HAP-1 (cell line): ENCODE measurements around the gene LEKR1.
"Not testable (repeated sequence)": the region's sequence is repeated elsewhere in the genome, so short reads cannot be mapped to it uniquely, and the experiment has no call there.

Source experiments
- DNase-seq, 2 experiments: peaks; one replicate each; pipeline ENCODE4 v3.0.0-alpha.2; 2016 to 2020; ENCODE audit warnings: low spot score in 2 of 2
- H3K27me3 ChIP-seq: fragments of 250-450 bp; sonication (Bioruptor Pico); 2 replicates; pipeline ENCODE4 v1.5.1; 2020; ENCODE audit warnings: low read depth, mild to moderate bottlenecking, moderate library complexity
- H3K36me3 ChIP-seq: fragments of 250-450 bp; sonication (Bioruptor Pico); replicated peaks from 2 replicates; pipeline ENCODE4 v1.5.1; 2020; ENCODE audit warnings: mild to moderate bottlenecking
- H3K4me1 ChIP-seq: fragments of 250-450 bp; sonication (Bioruptor Pico); 2 replicates; pipeline ENCODE4 v1.5.1; 2020; ENCODE audit warnings: mild to moderate bottlenecking
- H3K4me3 ChIP-seq: fragments of 250-450 bp; sonication (Bioruptor Pico); 2 replicates; pipeline ENCODE4 v1.5.1; 2020; ENCODE audit warnings: mild to moderate bottlenecking, moderate library complexity
- H3K9me3 ChIP-seq: fragments of 250-450 bp; sonication (Bioruptor Pico); 2 replicates; pipeline ENCODE4 v1.5.1; 2020; ENCODE audit warnings: mild to moderate bottlenecking, moderate library complexity
- in situ Hi-C: fragments of 300-500 bp; cut with MboI; formaldehyde crosslinking; loops from 3 replicates; pipeline ENCODE4 v1.14.3; 2020; ENCODE audit warnings: low sequenced_read_pairs, inconsistent platforms, mixed read lengths

The LEKR1 gene

GRCh38 chr3:156885761-156886160, 59.6 kb downstream of the LEKR1 start:
- in situ Hi-C loops, result no loop called here
- H3K27me3 ChIP-seq, result no peaks in the 10 kb centered on the region; the same call in 1 of the 2 replicates
- H3K9me3 ChIP-seq, result peaks cover 3% of the 10 kb centered on the region; the same call in 1 of the 2 replicates
- H3K4me3 ChIP-seq, result no peak overlapping the region
- no peaks in the 10 kb centered on the region for H3K36me3 ChIP-seq
- peaks cover 8% of the 10 kb centered on the region for H3K4me1 ChIP-seq
- DNase-seq, result no peak

GRCh38 chr3:156888176-156888575, 62.0 kb downstream of the LEKR1 start:
- H3K36me3 ChIP-seq, result no peaks in the 10 kb centered on the region
- H3K27me3 ChIP-seq, result no peaks in the 10 kb centered on the region; the same call in 1 of the 2 replicates
- no peak for DNase-seq
- in situ Hi-C loops, result no loop called here
- peaks cover 3% of the 10 kb centered on the region; the same call in 1 of the 2 replicates for H3K9me3 ChIP-seq
- no peak overlapping the region for H3K4me3 ChIP-seq
- peaks cover 8% of the 10 kb centered on the region for H3K4me1 ChIP-seq

- no peaks in the 10 kb centered on the region for H3K36me3 ChIP-seq
- in situ Hi-C loops, result no loop called here
- H3K4me3 ChIP-seq, result no peak overlapping the region
- DNase-seq, result no peak
- peaks cover 8% of the 10 kb centered on the region for H3K4me1 ChIP-seq
- peaks cover 3% of the 10 kb centered on the region; the same call in 1 of the 2 replicates for H3K9me3 ChIP-seq
- H3K27me3 ChIP-seq, result no peaks in the 10 kb centered on the region; the same call in 1 of the 2 replicates
Observed at GRCh38 chr3:156888576-156888975, 62.4 kb downstream of the LEKR1 start.

GRCh38 chr3:156892701-156893100, 66.5 kb downstream of the LEKR1 start:
- Histone ChIP-seq H3K4me1 (peaks cover 13% of the 10 kb centered on the region), H3K36me3 (no peaks in the 10 kb centered on the region), H3K27me3 (no peaks in the 10 kb centered on the region), H3K9me3 (no peaks in the 10 kb centered on the region), H3K4me3 (no peak overlapping the region)
- in situ Hi-C loops, result no loop called here
- no peak for DNase-seq

- H3K27me3 ChIP-seq, H3K4me3 ChIP-seq, in situ Hi-C loops: not testable (repeated sequence)
Observed at GRCh38 chr3:156895374-156895773, 69.2 kb downstream of the LEKR1 start.

GRCh38 chr3:156897851-156898250, 71.7 kb downstream of the LEKR1 start:
- in situ Hi-C loops, H3K36me3 ChIP-seq, H3K27me3 ChIP-seq, H3K4me3 ChIP-seq, H3K9me3 ChIP-seq: not testable (repeated sequence)
- peaks cover 26% of the 10 kb centered on the region for H3K4me1 ChIP-seq
- DNase-seq, result peak; percentile 62 to 98

More at GRCh38 chr3:156895374-156895773, 69.2 kb downstream of the LEKR1 start:
- not testable (repeated sequence) for H3K36me3 ChIP-seq, DNase-seq, H3K9me3 ChIP-seq
- H3K4me1 ChIP-seq, result peaks cover 25% of the 10 kb centered on the region

- DNase-seq, result peak; percentile 61 to 79
- Histone ChIP-seq H3K4me1 (peaks cover 26% of the 10 kb centered on the region), H3K36me3 (no peaks in the 10 kb centered on the region), H3K27me3 (no peaks in the 10 kb centered on the region), H3K4me3 (no peak overlapping the region), H3K9me3 (no peaks in the 10 kb centered on the region)
- in situ Hi-C loops, result no loop called here
Observed at GRCh38 chr3:156898296-156898880, 72.2 kb downstream of the LEKR1 start.

GRCh38 chr3:156899951-156900350, 73.8 kb downstream of the LEKR1 start:
- H3K4me1 ChIP-seq, result peaks cover 26% of the 10 kb centered on the region
- no peaks in the 10 kb centered on the region for H3K9me3 ChIP-seq
- in situ Hi-C loops, result no loop called here
- DNase-seq, result peak in 1 of 2 experiments; percentile 50
- H3K4me3 ChIP-seq, result no peak overlapping the region
- H3K27me3 ChIP-seq, result no peaks in the 10 kb centered on the region
- no peaks in the 10 kb centered on the region for H3K36me3 ChIP-seq

GRCh38 chr3:156902916-156903315, 76.8 kb downstream of the LEKR1 start:
- DNase-seq, result no peak
- peaks cover 21% of the 10 kb centered on the region for H3K4me1 ChIP-seq
- H3K36me3 ChIP-seq, result no peaks in the 10 kb centered on the region
- in situ Hi-C loops, result no loop called here
- H3K4me3 ChIP-seq, result no peak overlapping the region
- no peaks in the 10 kb centered on the region for H3K9me3 ChIP-seq
- no peaks in the 10 kb centered on the region for H3K27me3 ChIP-seq

GRCh38 chr3:156906275-156906674, 80.1 kb downstream of the LEKR1 start:
- in situ Hi-C loops, result no loop called here
- no peak for DNase-seq
- H3K4me3 ChIP-seq, result no peak overlapping the region
- no peaks in the 10 kb centered on the region for H3K27me3 ChIP-seq
- no peaks in the 10 kb centered on the region for H3K36me3 ChIP-seq
- H3K9me3 ChIP-seq, result no peaks in the 10 kb centered on the region
- H3K4me1 ChIP-seq, result peaks cover 14% of the 10 kb centered on the region

GRCh38 chr3:156908398-156908797, 82.2 kb downstream of the LEKR1 start:
- no peaks in the 10 kb centered on the region for H3K36me3 ChIP-seq
- H3K4me3 ChIP-seq, result no peak overlapping the region
- in situ Hi-C loops, result no loop called here
- no peak for DNase-seq
- H3K4me1 ChIP-seq, result peaks cover 14% of the 10 kb centered on the region
- H3K9me3 ChIP-seq, result no peaks in the 10 kb centered on the region
- H3K27me3 ChIP-seq, result no peaks in the 10 kb centered on the region

- in situ Hi-C loops, result no loop called here
- Histone ChIP-seq H3K4me3 (no peak overlapping the region), H3K4me1 (peaks cover 14% of the 10 kb centered on the region), H3K9me3 (no peaks in the 10 kb centered on the region), H3K36me3 (no peaks in the 10 kb centered on the region), H3K27me3 (no peaks in the 10 kb centered on the region)
- DNase-seq, result peak in 1 of 2 experiments; percentile 62
Observed at GRCh38 chr3:156910022-156910421, 83.9 kb downstream of the LEKR1 start.

GRCh38 chr3:156910831-156911230, 84.7 kb downstream of the LEKR1 start:
- DNase-seq, H3K27me3 ChIP-seq, in situ Hi-C loops, H3K9me3 ChIP-seq, H3K4me3 ChIP-seq, H3K36me3 ChIP-seq: not testable (repeated sequence)
- peaks cover 14% of the 10 kb centered on the region for H3K4me1 ChIP-seq

- H3K9me3 ChIP-seq, in situ Hi-C loops: not testable (repeated sequence)
- peaks cover 25% of the 10 kb centered on the region for H3K4me1 ChIP-seq
Observed at GRCh38 chr3:156914300-156914699, 88.1 kb downstream of the LEKR1 start.

GRCh38 chr3:156915372-156915771, 89.2 kb downstream of the LEKR1 start:
- Histone ChIP-seq H3K9me3 (no peaks in the 10 kb centered on the region), H3K27me3 (no peaks in the 10 kb centered on the region), H3K36me3 (no peaks in the 10 kb centered on the region), H3K4me1 (peaks cover 21% of the 10 kb centered on the region), H3K4me3 (no peak overlapping the region)
- no peak for DNase-seq
- in situ Hi-C loops, result no loop called here

More at GRCh38 chr3:156914300-156914699, 88.1 kb downstream of the LEKR1 start:
- not testable (repeated sequence) for H3K4me3 ChIP-seq, H3K36me3 ChIP-seq, DNase-seq, H3K27me3 ChIP-seq
